Nephron progenitor cell (in vitro differentiated cells): ENCODE measurements around the gene LRP2BP.

Source experiments
- DNase-seq: peaks from one replicate; pipeline ENCODE4 v3.0.0; 2021
- H3K27ac Mint-ChIP-seq: 2 replicates; pipeline ENCODE4 v1.8.0; 2021; ENCODE audit warnings: mild to moderate bottlenecking, moderate library complexity, mixed read lengths
- H3K27me3 Mint-ChIP-seq: 2 replicates; pipeline ENCODE4 v1.8.0; 2021; ENCODE audit warnings: mild to moderate bottlenecking, low read depth, mixed read lengths; ENCODE audit not compliant: poor library complexity
- H3K36me3 Mint-ChIP-seq: 2 replicates; pipeline ENCODE4 v1.8.0; 2021; ENCODE audit warnings: low read depth, mixed read lengths
- H3K4me1 Mint-ChIP-seq: 2 replicates; pipeline ENCODE4 v1.8.0; 2021; ENCODE audit warnings: mixed read lengths
- H3K4me3 Mint-ChIP-seq: 2 replicates; pipeline ENCODE4 v1.8.0; 2021; ENCODE audit warnings: mild to moderate bottlenecking, moderate library complexity, mixed read lengths
- H3K9me3 Mint-ChIP-seq: 2 replicates; pipeline ENCODE4 v1.8.0; 2021; ENCODE audit warnings: mild to moderate bottlenecking, moderate library complexity, mixed read lengths
- TF ChIP-seq, protein P1 (sequence below): fragments of 200-600 bp; sonication (generic); IDR thresholded peaks from 2 replicates; pipeline ENCODE4 v1.5.0; 2021; ENCODE audit warnings: antibody characterized with exemption

Gene LRP2BP

GRCh38 chr4:185395238-185395955 lies at the start of gene LRP2BP:
Gene LRP2BP, minus strand, starts transcription at chr4:185395924. Its CDS starts 17,738 bp downstream, at chr4:185378186.
- H3K9me3 Mint-ChIP-seq = peaks cover 12% of the 10 kb centered on the region
- no peaks in the 10 kb centered on the region for H3K27me3 Mint-ChIP-seq
- TF ChIP-seq, protein P1, sequence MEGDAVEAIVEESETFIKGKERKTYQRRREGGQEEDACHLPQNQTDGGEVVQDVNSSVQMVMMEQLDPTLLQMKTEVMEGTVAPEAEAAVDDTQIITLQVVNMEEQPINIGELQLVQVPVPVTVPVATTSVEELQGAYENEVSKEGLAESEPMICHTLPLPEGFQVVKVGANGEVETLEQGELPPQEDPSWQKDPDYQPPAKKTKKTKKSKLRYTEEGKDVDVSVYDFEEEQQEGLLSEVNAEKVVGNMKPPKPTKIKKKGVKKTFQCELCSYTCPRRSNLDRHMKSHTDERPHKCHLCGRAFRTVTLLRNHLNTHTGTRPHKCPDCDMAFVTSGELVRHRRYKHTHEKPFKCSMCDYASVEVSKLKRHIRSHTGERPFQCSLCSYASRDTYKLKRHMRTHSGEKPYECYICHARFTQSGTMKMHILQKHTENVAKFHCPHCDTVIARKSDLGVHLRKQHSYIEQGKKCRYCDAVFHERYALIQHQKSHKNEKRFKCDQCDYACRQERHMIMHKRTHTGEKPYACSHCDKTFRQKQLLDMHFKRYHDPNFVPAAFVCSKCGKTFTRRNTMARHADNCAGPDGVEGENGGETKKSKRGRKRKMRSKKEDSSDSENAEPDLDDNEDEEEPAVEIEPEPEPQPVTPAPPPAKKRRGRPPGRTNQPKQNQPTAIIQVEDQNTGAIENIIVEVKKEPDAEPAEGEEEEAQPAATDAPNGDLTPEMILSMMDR = no peak
- peak within 1 kb of the TSS; percentile 89 for H3K4me3 Mint-ChIP-seq
- peaks cover 22% of the 10 kb centered on the region for H3K4me1 Mint-ChIP-seq
- DNase-seq = no peak
- H3K36me3 Mint-ChIP-seq = peaks cover 37% of the 10 kb centered on the region
- H3K27ac Mint-ChIP-seq = peak within 1 kb of the TSS; percentile 89

- no peaks in the 10 kb centered on the region for H3K9me3 Mint-ChIP-seq
- H3K4me1 Mint-ChIP-seq = no peaks in the 10 kb centered on the region
- peaks cover 6% of the 10 kb centered on the region for H3K27me3 Mint-ChIP-seq
- DNase-seq = no peak
- H3K36me3 Mint-ChIP-seq = no peaks in the 10 kb centered on the region
- TF ChIP-seq, protein P1 = no peak
- no peak overlapping the region for H3K4me3 Mint-ChIP-seq
- H3K27ac Mint-ChIP-seq = no peak overlapping the region
Measured at GRCh38 chr4:185445209-185445608, 49.5 kb upstream of the LRP2BP start.

- H3K4me1 Mint-ChIP-seq = no peaks in the 10 kb centered on the region
- H3K4me3 Mint-ChIP-seq = no peak overlapping the region
- peaks cover 2% of the 10 kb centered on the region for H3K27me3 Mint-ChIP-seq
- TF ChIP-seq, protein P1 = no peak
- H3K36me3 Mint-ChIP-seq = no peaks in the 10 kb centered on the region
- DNase-seq = no peak
- H3K9me3 Mint-ChIP-seq = no peaks in the 10 kb centered on the region
- H3K27ac Mint-ChIP-seq = no peak overlapping the region
Measured at GRCh38 chr4:185441479-185441878, 45.8 kb upstream of the LRP2BP start.

DNA sequence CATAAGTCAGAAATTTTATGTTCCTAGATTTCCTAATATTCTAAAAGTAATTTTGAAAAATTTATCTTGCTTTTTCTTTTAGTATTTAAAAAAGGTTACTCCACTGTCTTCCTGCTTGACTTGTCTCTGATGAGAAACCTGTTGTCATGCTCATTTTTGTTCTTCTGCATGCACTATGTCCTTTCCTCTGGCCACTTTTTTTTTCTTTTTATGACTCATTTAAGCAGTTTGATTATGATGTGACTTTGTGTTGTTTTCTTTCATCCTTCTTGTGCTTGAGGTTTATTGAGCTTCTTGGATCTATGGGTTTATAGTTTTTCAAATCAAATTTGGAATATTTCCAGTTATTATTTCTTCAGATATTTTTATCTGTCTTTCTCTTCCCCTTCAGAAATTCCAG lies 42.1 kb upstream of the LRP2BP start:
- no peaks in the 10 kb centered on the region for H3K36me3 Mint-ChIP-seq
- H3K27me3 Mint-ChIP-seq = peaks cover 2% of the 10 kb centered on the region
- H3K27ac Mint-ChIP-seq = no peak overlapping the region
- TF ChIP-seq, protein P1 = no peak
- no peaks in the 10 kb centered on the region for H3K4me1 Mint-ChIP-seq
- no peak for DNase-seq
- no peak overlapping the region for H3K4me3 Mint-ChIP-seq
- no peaks in the 10 kb centered on the region for H3K9me3 Mint-ChIP-seq

DNA sequence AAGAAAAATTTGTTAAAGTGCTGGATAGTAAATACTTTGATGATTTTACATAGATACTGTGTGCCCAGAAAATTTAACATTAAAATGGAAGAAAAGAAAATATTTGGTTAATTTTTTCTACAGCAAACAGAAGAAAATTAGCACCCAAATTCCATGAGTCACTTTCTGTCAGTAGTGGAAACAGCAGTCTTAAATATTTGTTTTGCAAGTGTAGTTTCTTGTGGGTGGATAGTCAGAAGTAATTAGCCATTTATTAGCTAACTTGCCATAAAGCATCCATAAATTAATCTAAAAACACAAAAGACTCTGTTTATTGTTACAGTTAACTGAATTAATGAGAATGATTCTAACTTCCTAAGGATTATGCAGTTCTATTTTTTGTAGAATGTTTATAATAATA lies 39.7 kb upstream of the LRP2BP start:
- Mint-ChIP-seq H3K4me3 (no peak overlapping the region), H3K27ac (no peak overlapping the region), H3K4me1 (no peaks in the 10 kb centered on the region), H3K27me3 (no peaks in the 10 kb centered on the region), H3K36me3 (no peaks in the 10 kb centered on the region), H3K9me3 (no peaks in the 10 kb centered on the region)
- TF ChIP-seq, protein P1 = no peak
- DNase-seq = no peak

GRCh38 chr4:185429660-185430059 lies 33.9 kb upstream of the LRP2BP start:
- H3K9me3 Mint-ChIP-seq = no peaks in the 10 kb centered on the region
- no peaks in the 10 kb centered on the region for H3K27me3 Mint-ChIP-seq
- H3K27ac Mint-ChIP-seq = no peak overlapping the region
- no peak for DNase-seq
- no peak overlapping the region for H3K4me3 Mint-ChIP-seq
- H3K4me1 Mint-ChIP-seq = peaks cover 6% of the 10 kb centered on the region
- TF ChIP-seq, protein P1 = no peak
- no peaks in the 10 kb centered on the region for H3K36me3 Mint-ChIP-seq
